A673 (cell line): ENCODE measurements around the gene BPTF. TPM values are rescaled to one million over a fixed set of nuclear protein-coding genes. Genes with fewer than 3 reads are reported as not detected.
A peak's percentile ranks its signal among the peaks of the same experiment; 100 is the strongest.

Experiments
- BruUV-seq: library from RNA; stranded (reverse); fragments of 400-500 nt; replicated peaks from 2 replicates; lab custom pipeline; 2021; lab: Mats Ljungman, UMichigan
- CTCF ChIA-PET: fragments of 300-600 bp; sonication (Branson Sonifier 250); formaldehyde crosslinking; loops from one replicate; lab custom pipeline; 2022; ENCODE audit warnings: antibody characterized with exemption; lab: Charles Lee
- POLR2A ChIA-PET: fragments of 300-600 bp; sonication (Branson Sonifier 250); formaldehyde crosslinking; loops from one replicate; lab custom pipeline; 2022; ENCODE audit warnings: antibody characterized with exemption; ENCODE audit not compliant: low non-redundant PET; lab: Charles Lee
- DNase-seq: peaks from one replicate; pipeline ENCODE4 v3.0.0-alpha.2; 2015; ENCODE audit warnings: low spot score
- H3K27ac ChIP-seq: fragments of 200-600 bp; sonication (generic); 2 replicates; pipeline ENCODE4 v1.5.1; 2016; ENCODE audit warnings: mixed run types, low read depth, mild to moderate bottlenecking, mixed read lengths, antibody characterized with exemption, low read length; ENCODE audit not compliant: poor library complexity, severe bottlenecking
- H3K27me3 ChIP-seq: fragments of 200-600 bp; sonication (generic); replicated peaks from 2 replicates; pipeline ENCODE4 v1.6.1; 2017; ENCODE audit warnings: mixed run types, low read depth, mild to moderate bottlenecking, mixed read lengths, antibody characterized with exemption, low read length; ENCODE audit not compliant: insufficient read depth, poor library complexity
- H3K36me3 ChIP-seq: fragments of 200-600 bp; sonication (generic); 2 replicates; pipeline ENCODE4 v1.6.1; 2016; ENCODE audit warnings: mixed run types, mild to moderate bottlenecking, mixed read lengths, antibody characterized with exemption, low read length; ENCODE audit not compliant: insufficient read depth, poor library complexity, severe bottlenecking
- H3K4me1 ChIP-seq: fragments of 200-600 bp; sonication (generic); 2 replicates; pipeline ENCODE4 v1.6.1; 2017; ENCODE audit warnings: mixed run types, mild to moderate bottlenecking, mixed read lengths, antibody characterized with exemption, low read length; ENCODE audit not compliant: insufficient read depth, poor library complexity, severe bottlenecking
- H3K4me3 ChIP-seq: fragments of 200-600 bp; sonication (generic); 2 replicates; pipeline ENCODE4 v1.5.1; 2016; ENCODE audit warnings: low read depth, mixed run types, mild to moderate bottlenecking, mixed read lengths, low read length; ENCODE audit not compliant: poor library complexity, severe bottlenecking
- H3K9me3 ChIP-seq: fragments of 200-600 bp; sonication (generic); 2 replicates; pipeline ENCODE4 v1.6.1; 2016; ENCODE audit warnings: mixed run types, low read depth, mild to moderate bottlenecking, mixed read lengths, antibody characterized with exemption, low read length; ENCODE audit not compliant: poor library complexity, severe bottlenecking
- EZH2 ChIP-seq: fragments of 200-600 bp; sonication (generic); IDR thresholded peaks from 2 replicates; pipeline ENCODE4 v1.6.1; 2017; ENCODE audit warnings: borderline replicate concordance, low read depth, mild to moderate bottlenecking, mixed read lengths, antibody characterized with exemption, low read length; ENCODE audit not compliant: poor library complexity, severe bottlenecking
- intact Hi-C: fragments of 100-400 bp; cut with micrococcal nuclease; formaldehyde crosslinking; loops from one replicate; pipeline ENCODE4 v1.10.0; 2022; ENCODE audit not compliant: unreplicated experiment
- total RNA-seq: library from RNA; stranded (reverse); gene quantifications from 2 replicates; pipeline ENCODE4 v1.2.3, GENCODE V29; 2021
- TF ChIP-seq, protein P1 (sequence below): fragments of 300-800, 200-600 bp; sonication (generic); conservative IDR thresholded peaks from 2 replicates; pipeline ENCODE4 v1.5.1; 2017; ENCODE audit warnings: low read depth, mild to moderate bottlenecking, antibody characterized with exemption, low read length, moderate library complexity, mixed read lengths

Gene BPTF
- total RNA-seq, 1 experiment from 2014 or later = 108 TPM

DNA sequence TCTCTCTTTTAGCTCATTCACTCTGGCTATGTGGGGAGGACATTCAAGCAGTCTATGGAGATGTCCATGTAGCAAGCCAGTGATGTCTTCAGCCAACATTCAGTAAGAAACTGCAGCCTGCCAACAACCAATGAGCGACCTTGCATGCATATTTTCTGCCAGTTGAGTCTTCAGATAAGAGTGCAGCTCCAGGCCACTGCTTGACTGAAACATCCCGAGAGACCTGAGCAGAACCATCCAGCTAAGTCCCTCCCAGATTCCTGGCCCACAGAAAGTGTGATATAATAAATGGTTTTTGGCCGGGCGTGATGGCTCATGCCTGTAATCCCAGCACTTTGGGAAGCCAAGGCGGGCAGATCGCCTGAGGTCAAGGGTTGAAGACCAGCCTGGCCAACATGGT is 181.5 kb downstream of the BPTF start:
- DNase-seq = no peak
- H3K27ac ChIP-seq = no peak overlapping the region
- POLR2A ChIA-PET = no interaction called here
- no peak for TF ChIP-seq EZH2
- TF ChIP-seq, protein P1, sequence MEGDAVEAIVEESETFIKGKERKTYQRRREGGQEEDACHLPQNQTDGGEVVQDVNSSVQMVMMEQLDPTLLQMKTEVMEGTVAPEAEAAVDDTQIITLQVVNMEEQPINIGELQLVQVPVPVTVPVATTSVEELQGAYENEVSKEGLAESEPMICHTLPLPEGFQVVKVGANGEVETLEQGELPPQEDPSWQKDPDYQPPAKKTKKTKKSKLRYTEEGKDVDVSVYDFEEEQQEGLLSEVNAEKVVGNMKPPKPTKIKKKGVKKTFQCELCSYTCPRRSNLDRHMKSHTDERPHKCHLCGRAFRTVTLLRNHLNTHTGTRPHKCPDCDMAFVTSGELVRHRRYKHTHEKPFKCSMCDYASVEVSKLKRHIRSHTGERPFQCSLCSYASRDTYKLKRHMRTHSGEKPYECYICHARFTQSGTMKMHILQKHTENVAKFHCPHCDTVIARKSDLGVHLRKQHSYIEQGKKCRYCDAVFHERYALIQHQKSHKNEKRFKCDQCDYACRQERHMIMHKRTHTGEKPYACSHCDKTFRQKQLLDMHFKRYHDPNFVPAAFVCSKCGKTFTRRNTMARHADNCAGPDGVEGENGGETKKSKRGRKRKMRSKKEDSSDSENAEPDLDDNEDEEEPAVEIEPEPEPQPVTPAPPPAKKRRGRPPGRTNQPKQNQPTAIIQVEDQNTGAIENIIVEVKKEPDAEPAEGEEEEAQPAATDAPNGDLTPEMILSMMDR = no peak
- H3K4me3 ChIP-seq = no peak overlapping the region
- BruUV-seq = no TSS peak
- no peaks in the 10 kb centered on the region for H3K4me1 ChIP-seq
- CTCF ChIA-PET = no interaction called here
- intact Hi-C loops = no loop called here
- H3K36me3 ChIP-seq = no peaks in the 10 kb centered on the region
- H3K9me3 ChIP-seq = no peaks in the 10 kb centered on the region
- H3K27me3 ChIP-seq = no peaks in the 10 kb centered on the region

DNA sequence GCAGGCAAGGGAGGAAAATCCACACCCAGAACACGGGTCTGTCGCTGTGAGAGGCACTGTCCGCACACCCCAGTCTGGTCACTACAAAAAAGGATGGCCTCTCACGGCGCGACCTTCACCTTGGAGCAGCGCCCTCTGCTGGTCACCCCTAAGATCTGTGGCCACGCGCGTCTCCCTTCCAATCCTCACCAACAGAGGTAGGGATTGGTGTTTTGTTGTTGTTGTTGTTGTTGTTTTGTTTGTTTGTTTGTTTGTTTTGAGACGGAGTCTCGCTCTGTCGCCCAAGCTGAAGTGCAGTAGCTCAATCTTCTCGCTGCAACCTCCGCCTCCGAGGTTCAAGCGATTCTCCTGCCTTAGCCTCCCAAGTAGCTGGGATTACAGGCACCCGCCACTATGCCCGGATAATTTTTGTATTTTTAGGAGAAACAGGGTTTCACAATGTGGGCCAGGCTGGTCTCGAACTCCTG is 185.9 kb downstream of the BPTF start:
- TF ChIP-seq, protein P1 = peak; percentile 83
- TF ChIP-seq EZH2 = no peak
- BruUV-seq = no TSS peak
- no peak for DNase-seq
- intact Hi-C loops = loop anchor here (10.0 kb wide), 1 partner anchor 206 kb away; no protein-coding TSS in a partner anchor
- ChIA-PET POLR2A (no interaction called here), CTCF (no interaction called here)
- H3K9me3 ChIP-seq = no peaks in the 10 kb centered on the region
- no peaks in the 10 kb centered on the region for H3K4me1 ChIP-seq
- no peaks in the 10 kb centered on the region for H3K36me3 ChIP-seq
- no peak overlapping the region for H3K4me3 ChIP-seq
- no peaks in the 10 kb centered on the region for H3K27me3 ChIP-seq
- H3K27ac ChIP-seq = no peak overlapping the region

- H3K27me3 ChIP-seq = no peaks in the 10 kb centered on the region
- DNase-seq = no peak
- no peak overlapping the region for H3K27ac ChIP-seq
- H3K4me1 ChIP-seq = no peaks in the 10 kb centered on the region
- H3K9me3 ChIP-seq = no peaks in the 10 kb centered on the region
- ChIA-PET CTCF (no interaction called here), POLR2A (no interaction called here)
- intact Hi-C loops = loop anchor here (10.0 kb wide), 1 partner anchor 209 kb away; no protein-coding TSS in a partner anchor
- no TSS peak for BruUV-seq
- no peaks in the 10 kb centered on the region for H3K36me3 ChIP-seq
- H3K4me3 ChIP-seq = no peak overlapping the region
- TF ChIP-seq EZH2 = no peak
- TF ChIP-seq, protein P1 = no peak
Observed at GRCh38 chr17:68013385-68013784, 188.1 kb downstream of the BPTF start.
